Measurements from ENCODE around the gene NAALADL2. TPM values are rescaled to one million over a fixed set of nuclear protein-coding genes. Genes with fewer than 3 reads are reported as not detected.

Gene NAALADL2
- total RNA-seq, 1 donor, result 23.5 TPM

GRCh38 chr3:175552929-175553328 lies 693.8 kb downstream of the NAALADL2 start:
- Histone ChIP-seq H3K4me2 (ENCODE audit: insufficient read depth, low read length) (no peak overlapping the region), H3K4me1 (ENCODE audit: insufficient read depth, low read length) (no peaks in the 10 kb centered on the region), H3K9me3 (ENCODE audit: low read depth, low read length) (no peaks in the 10 kb centered on the region), H3K4me3 (ENCODE audit: insufficient read depth, low read length) (no peak overlapping the region), H4K20me1 (ENCODE audit: insufficient read depth, low read length) (no peaks in the 10 kb centered on the region), H3K79me2 (ENCODE audit: insufficient read depth, low read length) (no peaks in the 10 kb centered on the region), H3K27me3 (ENCODE audit: insufficient read depth, low read length) (no peaks in the 10 kb centered on the region), H3K27ac (ENCODE audit: low read depth, low read length) (no peak overlapping the region), H3K36me3 (ENCODE audit: insufficient read depth, low read length) (no peaks in the 10 kb centered on the region), H2AFZ (ENCODE audit: low read length) (no peak overlapping the region)
- TF ChIP-seq, protein P1, sequence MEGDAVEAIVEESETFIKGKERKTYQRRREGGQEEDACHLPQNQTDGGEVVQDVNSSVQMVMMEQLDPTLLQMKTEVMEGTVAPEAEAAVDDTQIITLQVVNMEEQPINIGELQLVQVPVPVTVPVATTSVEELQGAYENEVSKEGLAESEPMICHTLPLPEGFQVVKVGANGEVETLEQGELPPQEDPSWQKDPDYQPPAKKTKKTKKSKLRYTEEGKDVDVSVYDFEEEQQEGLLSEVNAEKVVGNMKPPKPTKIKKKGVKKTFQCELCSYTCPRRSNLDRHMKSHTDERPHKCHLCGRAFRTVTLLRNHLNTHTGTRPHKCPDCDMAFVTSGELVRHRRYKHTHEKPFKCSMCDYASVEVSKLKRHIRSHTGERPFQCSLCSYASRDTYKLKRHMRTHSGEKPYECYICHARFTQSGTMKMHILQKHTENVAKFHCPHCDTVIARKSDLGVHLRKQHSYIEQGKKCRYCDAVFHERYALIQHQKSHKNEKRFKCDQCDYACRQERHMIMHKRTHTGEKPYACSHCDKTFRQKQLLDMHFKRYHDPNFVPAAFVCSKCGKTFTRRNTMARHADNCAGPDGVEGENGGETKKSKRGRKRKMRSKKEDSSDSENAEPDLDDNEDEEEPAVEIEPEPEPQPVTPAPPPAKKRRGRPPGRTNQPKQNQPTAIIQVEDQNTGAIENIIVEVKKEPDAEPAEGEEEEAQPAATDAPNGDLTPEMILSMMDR (IDR thresholded peaks at IDR 0.05; ENCODE audit: extremely low read depth, low read depth, low read length), result no peak
- no peak for DNase-seq (ENCODE audit: insufficient read length, low spot score, missing footprints)

GRCh38 chr3:175554801-175555200 lies 695.7 kb downstream of the NAALADL2 start:
- Histone ChIP-seq H3K27ac (ENCODE audit: low read depth, low read length) (no peak overlapping the region), H2AFZ (ENCODE audit: low read length) (no peak overlapping the region), H3K4me2 (ENCODE audit: insufficient read depth, low read length) (no peak overlapping the region), H3K4me3 (ENCODE audit: insufficient read depth, low read length) (no peak overlapping the region), H3K79me2 (ENCODE audit: insufficient read depth, low read length) (no peaks in the 10 kb centered on the region), H3K4me1 (ENCODE audit: insufficient read depth, low read length) (no peaks in the 10 kb centered on the region), H4K20me1 (ENCODE audit: insufficient read depth, low read length) (no peaks in the 10 kb centered on the region), H3K36me3 (ENCODE audit: insufficient read depth, low read length) (no peaks in the 10 kb centered on the region), H3K27me3 (ENCODE audit: insufficient read depth, low read length) (no peaks in the 10 kb centered on the region), H3K9me3 (ENCODE audit: low read depth, low read length) (no peaks in the 10 kb centered on the region)
- no peak for DNase-seq (ENCODE audit: insufficient read length, low spot score, missing footprints)
- TF ChIP-seq, protein P1 (IDR thresholded peaks at IDR 0.05; ENCODE audit: extremely low read depth, low read depth, low read length), result no peak

GRCh38 chr3:175558261-175558660 lies 699.1 kb downstream of the NAALADL2 start:
- H3K36me3 ChIP-seq (ENCODE audit: insufficient read depth, low read length), result no peaks in the 10 kb centered on the region
- no peak overlapping the region for H3K4me2 ChIP-seq (ENCODE audit: insufficient read depth, low read length)
- no peak for DNase-seq (ENCODE audit: insufficient read length, low spot score, missing footprints)
- H4K20me1 ChIP-seq (ENCODE audit: insufficient read depth, low read length), result no peaks in the 10 kb centered on the region
- no peak overlapping the region for H3K27ac ChIP-seq (ENCODE audit: low read depth, low read length)
- no peak overlapping the region for H3K4me3 ChIP-seq (ENCODE audit: insufficient read depth, low read length)
- no peak overlapping the region for H2AFZ ChIP-seq (ENCODE audit: low read length)
- H3K79me2 ChIP-seq (ENCODE audit: insufficient read depth, low read length), result no peaks in the 10 kb centered on the region
- no peaks in the 10 kb centered on the region for H3K27me3 ChIP-seq (ENCODE audit: insufficient read depth, low read length)
- no peaks in the 10 kb centered on the region for H3K9me3 ChIP-seq (ENCODE audit: low read depth, low read length)
- H3K4me1 ChIP-seq (ENCODE audit: insufficient read depth, low read length), result no peaks in the 10 kb centered on the region
- TF ChIP-seq, protein P1 (IDR thresholded peaks at IDR 0.05; ENCODE audit: extremely low read depth, low read depth, low read length), result no peak

DNA sequence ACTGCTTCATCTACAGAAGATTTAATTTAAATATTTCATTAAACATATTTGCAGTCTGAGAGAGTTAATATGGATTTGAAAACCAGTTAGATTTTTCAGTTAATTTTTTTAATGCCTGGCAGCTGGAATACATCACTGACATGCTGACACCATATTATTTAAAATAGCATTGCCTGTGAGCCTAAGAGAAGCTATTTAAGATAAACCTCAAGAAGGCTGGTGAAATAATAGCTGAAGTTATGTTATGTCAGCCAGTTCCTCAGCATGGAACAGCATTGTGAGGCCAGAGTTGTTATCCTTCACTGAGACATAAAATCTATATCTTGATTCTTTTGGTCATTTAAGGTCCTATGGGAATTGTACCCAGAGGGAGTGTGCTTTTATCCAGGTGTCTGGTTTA lies 705.2 kb downstream of the NAALADL2 start:
- no peak for DNase-seq (ENCODE audit: insufficient read length, low spot score, missing footprints)
- Histone ChIP-seq H4K20me1 (ENCODE audit: insufficient read depth, low read length) (no peaks in the 10 kb centered on the region), H3K4me1 (ENCODE audit: insufficient read depth, low read length) (no peaks in the 10 kb centered on the region), H3K4me2 (ENCODE audit: insufficient read depth, low read length) (no peak overlapping the region), H2AFZ (ENCODE audit: low read length) (no peak overlapping the region), H3K36me3 (ENCODE audit: insufficient read depth, low read length) (no peaks in the 10 kb centered on the region), H3K4me3 (ENCODE audit: insufficient read depth, low read length) (no peak overlapping the region), H3K27ac (ENCODE audit: low read depth, low read length) (no peak overlapping the region), H3K9me3 (ENCODE audit: low read depth, low read length) (no peaks in the 10 kb centered on the region), H3K79me2 (ENCODE audit: insufficient read depth, low read length) (no peaks in the 10 kb centered on the region), H3K27me3 (ENCODE audit: insufficient read depth, low read length) (no peaks in the 10 kb centered on the region)
- TF ChIP-seq, protein P1 (IDR thresholded peaks at IDR 0.05; ENCODE audit: extremely low read depth, low read depth, low read length), result no peak

Data from osteoblast (primary cell).